Sigmoid colon (tissue), 7 donors: ENCODE data around the gene PIANP. TPM values are rescaled to one million over a fixed set of nuclear protein-coding genes. Genes with fewer than 3 reads are reported as not detected.

Source experiments
- DNase-seq: peaks from one replicate; pipeline ENCODE4 v3.0.0-alpha.2; 2019
- H3K27ac ChIP-seq, 4 donors: fragments of 200-600 bp; sonication (generic); one replicate each; pipeline ENCODE4 v1.5.1; 2016 to 2019; ENCODE audit warnings: mild to moderate bottlenecking in 1 of 4
- H3K27me3 ChIP-seq, 3 donors: fragments of 200-600 bp; sonication (generic); one replicate each; pipeline ENCODE4 v1.5.1; 2019; ENCODE audit warnings: mild to moderate bottlenecking in 1 of 3
- H3K36me3 ChIP-seq, 4 donors: fragments of 200-600 bp; sonication (generic); one replicate each; pipeline ENCODE4 v1.5.1; 2016 to 2019
- H3K4me1 ChIP-seq, 4 donors: fragments of 200-600 bp; sonication (generic); one replicate each; pipeline ENCODE4 v1.5.1; 2017 to 2019
- H3K4me3 ChIP-seq, 4 donors: fragments of 200-600 bp; sonication (generic); one replicate each; pipeline ENCODE4 v1.5.1; 2017 to 2019; ENCODE audit warnings: mild to moderate bottlenecking in 2 of 4, moderate library complexity in 1 of 4
- H3K9me3 ChIP-seq, 4 donors: fragments of 200-600 bp in 3 of 4; sonication (generic) in 3 of 4; one replicate each; pipeline versions ENCODE4 v1.5.1 to v1.6.1; 2013 to 2019
- EP300 ChIP-seq, 4 donors: sonication (generic); formaldehyde crosslinking; IDR thresholded peaks; one replicate each; pipeline ENCODE4 v1.6.1; 2017; ENCODE audit warnings: antibody characterized with exemption in 4 of 4
- POLR2A ChIP-seq, 2 donors: fragments of 450-650 bp; IDR thresholded peaks; one replicate each; pipeline ENCODE4 v1.6.1; 2016; ENCODE audit warnings: antibody characterized with exemption in 2 of 2, mild to moderate bottlenecking in 2 of 2, moderate library complexity in 2 of 2
- POLR2AphosphoS5 ChIP-seq, 4 donors: sonication (generic); formaldehyde crosslinking; IDR thresholded peaks; one replicate each; pipeline ENCODE4 v1.6.1; 2017; ENCODE audit warnings: antibody characterized with exemption in 4 of 4
- WGBS, 2 donors: extraction: QIAGEN DNeasy Blood & Tissue Kit; methylation state at CpG; one replicate each; pipeline ENCODE4 v1.1.7; 2013; 5-methylcytosine and 5-hydroxymethylcytosine counted together
- intact Hi-C: fragments of 100-400 bp; cut with DNase I; formaldehyde crosslinking; loops from one replicate; pipeline ENCODE4 v1.15.1; 2023
- polyA plus RNA-seq, 3 donors: library from polyadenylated mRNA; stranded (reverse); fragments of 200-250 nt; gene quantifications; one replicate each; pipeline ENCODE4 v1.2.3, GENCODE V29; 2013
- total RNA-seq, 4 donors: library from RNA; depleted of rRNA; stranded (reverse); fragments of >200 nt; gene quantifications; one replicate each; pipeline ENCODE4 v1.1.0, GENCODE V29; 2016
- TF ChIP-seq, protein P1 (sequence below), 4 experiments: fragments of 450-650 bp in 3 of 4; fragments of 200-600 bp in 1 of 4; IDR thresholded peaks; one replicate each; pipeline ENCODE4 v1.5.1; 2016 to 2019; ENCODE audit warnings: antibody characterized with exemption in 4 of 4, mild to moderate bottlenecking in 3 of 4, moderate library complexity in 2 of 4
- donor health status: healthy with polysubstance abuse.
- donor health status: Bipolar disorder and iron deficiency.
- donor health status: healthy.

PIANP gene
- total and polyA plus RNA-seq, 7 donors = 0.27 to 2.0 (median 0.49) TPM

DNA sequence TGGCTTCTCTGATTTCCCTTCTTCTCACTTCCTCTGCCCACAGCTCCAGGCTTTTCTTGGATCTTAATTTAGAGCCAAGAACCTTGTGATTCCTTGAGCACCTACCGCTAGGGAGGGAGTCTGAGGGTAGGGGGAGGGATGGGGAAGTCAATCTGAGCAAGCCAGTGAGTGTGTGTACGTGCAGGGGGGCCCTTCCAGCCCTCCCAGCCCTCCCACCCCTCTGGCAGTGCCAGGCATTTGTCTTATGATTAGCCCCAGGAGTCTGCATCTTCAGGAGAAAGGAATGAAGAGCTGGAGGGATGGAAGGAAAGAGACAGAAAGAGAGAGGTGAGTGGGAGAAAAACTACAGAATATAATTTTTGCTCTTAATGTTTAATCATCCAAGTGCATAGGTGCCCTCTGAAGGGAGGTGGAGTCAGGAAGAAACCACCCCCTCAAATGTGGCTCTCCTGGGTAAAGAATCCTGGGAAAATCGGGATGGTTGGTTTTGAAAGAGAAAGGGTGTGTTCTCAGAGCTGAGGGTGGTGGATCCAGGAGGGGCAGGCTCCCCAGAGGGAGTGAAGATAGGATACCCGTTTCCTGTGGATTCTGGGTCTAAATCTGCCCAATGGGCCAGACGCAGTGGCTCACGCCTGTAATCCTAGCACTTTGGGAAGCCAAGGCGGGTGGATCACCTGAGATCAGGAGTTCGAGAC, 2.1 kb downstream of the PIANP start:
- no peak overlapping the region for H3K4me3 ChIP-seq
- TF ChIP-seq POLR2A (IDR thresholded peaks at IDR 0.05) = no peak
- TF ChIP-seq POLR2AphosphoS5 (IDR thresholded peaks at IDR 0.05) = no peak
- H3K27ac ChIP-seq = no peak overlapping the region
- peaks cover 23 to 79% (median 68%) of the 10 kb centered on the region in 3 donors for H3K27me3 ChIP-seq
- H3K9me3 ChIP-seq = no peaks in the 10 kb centered on the region
- H3K4me1 ChIP-seq = peaks cover 0 to 18% (median 15%) of the 10 kb centered on the region in 4 donors
- intact Hi-C loops = no loop called here
- DNase-seq = peak; percentile 12
- no peaks in the 10 kb centered on the region for H3K36me3 ChIP-seq
- WGBS, 2 donors = 54 to 61% methylated on average over 8 of the region's 8 CpGs

DNA sequence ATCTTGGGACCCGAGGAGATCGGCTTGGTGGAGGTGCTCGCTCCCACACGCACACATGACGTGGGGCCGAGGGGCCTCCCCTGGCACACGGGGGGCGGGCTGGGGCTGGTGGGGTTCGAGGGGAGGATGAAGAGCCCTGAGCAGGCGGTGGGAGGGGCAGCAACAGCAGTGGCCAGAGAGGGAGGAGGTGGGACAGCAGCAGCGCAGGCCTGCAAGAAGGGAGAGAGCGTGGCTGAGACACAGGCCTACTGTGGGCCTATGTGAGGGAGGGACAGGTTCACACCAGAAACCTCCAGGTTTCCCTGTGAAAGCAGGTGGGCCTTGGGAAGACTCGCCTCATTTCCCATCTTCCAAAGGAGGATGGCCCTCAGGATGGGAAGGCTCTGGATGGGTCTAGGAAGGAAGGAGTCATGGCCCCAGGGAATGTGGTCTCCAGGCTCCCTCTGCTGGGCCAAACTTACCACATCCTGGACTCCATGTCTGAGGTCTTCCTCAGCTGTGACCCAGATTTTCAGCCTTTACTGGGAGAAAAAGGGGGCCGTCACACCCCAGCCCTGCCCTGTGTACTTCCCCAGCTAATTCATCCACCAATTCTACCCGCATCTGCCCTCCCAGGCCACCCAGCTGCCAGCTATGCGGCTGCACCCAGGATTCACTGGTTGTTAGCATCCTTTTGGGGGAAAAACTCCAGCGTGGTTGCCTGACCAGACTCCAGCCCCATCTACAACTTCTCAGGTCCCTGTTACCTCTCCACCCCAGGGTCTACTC, 2.8 kb downstream of the PIANP start:
- TF ChIP-seq POLR2A (IDR thresholded peaks at IDR 0.05) = no peak
- no peak for TF ChIP-seq EP300 (IDR thresholded peaks at IDR 0.05)
- TF ChIP-seq, protein P1, sequence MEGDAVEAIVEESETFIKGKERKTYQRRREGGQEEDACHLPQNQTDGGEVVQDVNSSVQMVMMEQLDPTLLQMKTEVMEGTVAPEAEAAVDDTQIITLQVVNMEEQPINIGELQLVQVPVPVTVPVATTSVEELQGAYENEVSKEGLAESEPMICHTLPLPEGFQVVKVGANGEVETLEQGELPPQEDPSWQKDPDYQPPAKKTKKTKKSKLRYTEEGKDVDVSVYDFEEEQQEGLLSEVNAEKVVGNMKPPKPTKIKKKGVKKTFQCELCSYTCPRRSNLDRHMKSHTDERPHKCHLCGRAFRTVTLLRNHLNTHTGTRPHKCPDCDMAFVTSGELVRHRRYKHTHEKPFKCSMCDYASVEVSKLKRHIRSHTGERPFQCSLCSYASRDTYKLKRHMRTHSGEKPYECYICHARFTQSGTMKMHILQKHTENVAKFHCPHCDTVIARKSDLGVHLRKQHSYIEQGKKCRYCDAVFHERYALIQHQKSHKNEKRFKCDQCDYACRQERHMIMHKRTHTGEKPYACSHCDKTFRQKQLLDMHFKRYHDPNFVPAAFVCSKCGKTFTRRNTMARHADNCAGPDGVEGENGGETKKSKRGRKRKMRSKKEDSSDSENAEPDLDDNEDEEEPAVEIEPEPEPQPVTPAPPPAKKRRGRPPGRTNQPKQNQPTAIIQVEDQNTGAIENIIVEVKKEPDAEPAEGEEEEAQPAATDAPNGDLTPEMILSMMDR (IDR thresholded peaks at IDR 0.05) = no peak
- TF ChIP-seq POLR2AphosphoS5 (IDR thresholded peaks at IDR 0.05) = no peak
- intact Hi-C loops = no loop called here
- Histone ChIP-seq H3K36me3 (no peaks in the 10 kb centered on the region), H3K4me1 (peaks cover 0 to 18% (median 15%) of the 10 kb centered on the region in 4 donors), H3K27me3 (peaks cover 23 to 72% (median 61%) of the 10 kb centered on the region in 3 donors), H3K4me3 (no peak overlapping the region), H3K9me3 (no peaks in the 10 kb centered on the region), H3K27ac (no peak overlapping the region)
- peak; percentile 42 for DNase-seq
- WGBS, 2 donors = 65 to 76% methylated on average over 17 of the region's 17 CpGs

- no peaks in the 10 kb centered on the region for H3K9me3 ChIP-seq
- WGBS, 2 donors = 72 to 83% methylated on average over 17 of the region's 17 CpGs
- H3K27ac ChIP-seq = no peak overlapping the region
- no peak overlapping the region for H3K4me3 ChIP-seq
- H3K4me1 ChIP-seq = peaks cover 0 to 18% (median 15%) of the 10 kb centered on the region in 4 donors
- intact Hi-C loops = no loop called here
- no peak for TF ChIP-seq POLR2A (IDR thresholded peaks at IDR 0.05)
- TF ChIP-seq, protein P1 (IDR thresholded peaks at IDR 0.05) = no peak
- DNase-seq = no peak
- H3K36me3 ChIP-seq = no peaks in the 10 kb centered on the region
- peaks cover 23 to 64% (median 56%) of the 10 kb centered on the region in 3 donors for H3K27me3 ChIP-seq
Measured at GRCh38 chr12:6696690-6697583, 3.7 kb downstream of the PIANP start.

DNA sequence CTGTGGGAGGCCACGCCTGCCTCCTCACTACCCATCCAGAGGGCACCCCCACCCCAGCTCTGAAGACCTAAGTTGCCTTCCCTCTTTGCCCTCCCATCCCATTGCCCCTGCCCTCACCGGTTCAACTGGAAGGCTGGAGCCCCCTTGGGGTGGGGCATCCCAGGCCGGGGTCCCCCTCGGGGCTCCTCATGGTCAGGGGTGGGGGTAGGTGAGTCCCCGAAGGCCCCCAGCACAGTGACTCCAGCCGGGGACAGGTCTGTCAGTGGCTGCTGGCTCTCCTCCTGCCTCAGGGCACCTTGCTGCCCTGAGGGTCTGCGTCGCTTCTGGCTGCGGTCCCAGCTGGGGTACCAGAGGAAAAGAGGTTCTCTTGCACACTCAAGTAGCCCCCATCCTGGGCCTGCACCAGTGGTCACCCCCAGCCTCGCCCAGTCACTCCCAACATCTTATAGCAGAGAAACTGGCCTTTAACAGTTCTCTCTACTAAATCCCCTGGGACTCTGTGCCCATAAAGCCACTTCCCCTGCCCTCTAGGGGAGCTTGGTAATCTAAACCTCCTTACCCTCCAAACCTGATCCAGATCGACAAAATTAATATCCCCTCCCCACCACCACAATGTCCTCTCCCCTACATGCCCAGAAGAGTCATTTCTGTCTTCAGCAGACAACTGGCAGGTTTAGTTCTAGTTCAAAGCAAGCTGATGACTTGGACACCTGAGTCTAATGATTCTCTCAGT, 5.1 kb downstream of the PIANP start:
- H3K27me3 ChIP-seq = peaks cover 11 to 49% (median 45%) of the 10 kb centered on the region in 3 donors
- WGBS, 2 donors = 58 to 78% methylated on average over 11 of the region's 11 CpGs
- intact Hi-C loops = no loop called here

More for the DNA sequence above, 5.1 kb downstream of the PIANP start:
- no peak for DNase-seq
- TF ChIP-seq EP300 (IDR thresholded peaks at IDR 0.05) (no peak), POLR2AphosphoS5 (IDR thresholded peaks at IDR 0.05) (no peak), POLR2A (IDR thresholded peaks at IDR 0.05) (no peak)
- TF ChIP-seq, protein P1 (IDR thresholded peaks at IDR 0.05) = no peak
- Histone ChIP-seq H3K9me3 (no peaks in the 10 kb centered on the region), H3K4me3 (no peak overlapping the region), H3K36me3 (no peaks in the 10 kb centered on the region), H3K4me1 (peaks cover 0 to 14% (median 11%) of the 10 kb centered on the region in 4 donors), H3K27ac (no peak overlapping the region)
